Daoy (cell line): ENCODE results near the gene CYP3A5. TPM values are rescaled to one million over a fixed set of nuclear protein-coding genes. Genes with fewer than 3 reads are reported as not detected.
"Not testable (repeated sequence)": the region's sequence is repeated elsewhere in the genome, so short reads cannot be mapped to it uniquely, and the experiment has no call there.

Source experiments
- DNase-seq: peaks from one replicate; pipeline ENCODE4 v3.0.0-alpha.2; 2015; ENCODE audit warnings: low read depth
- total RNA-seq: library from RNA; depleted of rRNA; stranded (reverse); fragments of >200 nt; shearing (Covaris generic); gene quantifications from 2 replicates; pipeline ENCODE4 v1.2.3, GENCODE V29; 2014

Gene CYP3A5
- total RNA-seq, 1 experiment from 2014 or later: 0.57 TPM

DNA sequence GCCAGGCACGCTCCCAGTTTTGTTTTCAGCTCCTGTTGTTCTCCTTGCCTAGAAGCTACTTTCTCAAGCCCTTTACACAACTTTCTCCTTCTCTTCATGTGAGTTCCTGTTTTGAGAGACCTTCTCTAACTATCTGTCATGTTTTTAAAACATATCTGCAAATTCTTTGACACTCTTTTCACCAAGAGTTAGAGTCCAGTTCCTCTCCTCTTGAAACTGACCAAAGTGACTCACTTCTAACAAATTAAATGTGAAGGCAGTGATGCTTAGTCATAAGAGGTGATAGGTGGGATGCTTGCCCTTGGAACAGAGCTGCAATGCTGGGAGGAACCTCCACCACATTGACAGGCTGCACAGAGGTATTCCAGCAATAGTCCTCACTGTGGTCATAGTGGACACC lies 37.8 kb downstream of the CYP3A5 start:
- no peak for DNase-seq

- DNase-seq: no peak
These were observed 40.5 kb downstream of the CYP3A5 start for GRCh38 chr7:99639267-99639666.

- DNase-seq: no peak
These were observed 41.1 kb downstream of the CYP3A5 start for GRCh38 chr7:99638731-99639130.

DNA sequence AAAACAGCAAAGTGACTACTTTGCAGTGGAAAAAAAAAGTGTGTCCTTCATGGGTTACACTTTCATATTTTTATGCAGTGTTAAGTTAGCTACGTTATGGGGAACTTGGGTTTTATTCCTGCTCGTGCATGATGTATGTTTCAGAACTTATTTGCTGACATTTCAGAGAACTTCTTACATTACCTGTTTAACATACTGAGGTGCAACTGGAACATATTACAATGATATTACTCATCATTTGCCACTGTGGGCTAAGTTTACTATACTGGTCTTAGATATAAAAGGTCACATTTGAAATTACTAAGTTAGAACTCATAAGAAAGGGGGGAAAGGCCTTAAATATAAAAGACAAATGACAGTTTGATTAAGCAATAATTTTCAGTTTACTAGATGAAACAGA lies 42.4 kb downstream of the CYP3A5 start:
- not testable (repeated sequence) for DNase-seq

DNA sequence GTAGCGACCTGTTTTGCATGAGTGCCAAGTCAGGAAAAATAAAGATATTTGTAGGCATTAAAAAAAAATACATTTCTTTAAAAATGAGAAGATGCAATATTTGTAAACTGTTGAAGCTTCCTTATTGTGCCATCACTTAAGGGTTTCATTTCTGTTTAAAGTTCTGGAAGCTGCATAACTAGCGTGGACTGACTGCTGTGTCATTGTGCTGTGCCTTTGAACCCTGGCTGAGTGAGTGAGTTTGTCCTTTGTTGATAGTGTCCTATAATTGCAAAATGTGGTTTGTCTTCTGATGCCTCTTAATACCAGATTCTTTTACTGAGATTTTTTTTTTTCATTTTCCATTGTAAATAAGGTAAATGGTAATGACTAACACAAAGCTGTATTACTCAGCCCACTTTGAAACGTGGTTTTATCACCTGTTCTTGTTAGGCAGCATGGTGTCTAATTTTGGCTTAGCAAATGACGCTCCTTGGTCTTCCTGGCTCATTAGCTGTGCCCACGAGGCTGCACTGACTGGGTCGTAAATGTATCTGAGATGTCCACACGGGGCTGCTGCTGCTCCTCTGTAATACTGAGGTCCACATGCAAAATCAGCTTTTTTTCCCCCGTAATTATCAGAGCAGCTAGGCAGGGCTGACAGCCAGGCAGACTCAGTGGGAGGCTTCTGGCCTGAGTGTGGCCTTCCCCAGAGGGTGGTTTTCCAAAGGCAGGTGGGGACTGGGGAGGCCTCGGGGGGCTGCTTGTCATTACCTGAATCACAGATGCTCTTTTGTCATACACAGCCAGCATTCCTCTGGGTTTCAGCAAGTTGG lies 48.3 kb downstream of the CYP3A5 start:
- peak; percentile 60 for DNase-seq

GRCh38 chr7:99629643-99630042 lies 50.2 kb downstream of the CYP3A5 start:
- DNase-seq: no peak

GRCh38 chr7:99628471-99629465 lies 51.0 kb downstream of the CYP3A5 start:
- no peak for DNase-seq

DNA sequence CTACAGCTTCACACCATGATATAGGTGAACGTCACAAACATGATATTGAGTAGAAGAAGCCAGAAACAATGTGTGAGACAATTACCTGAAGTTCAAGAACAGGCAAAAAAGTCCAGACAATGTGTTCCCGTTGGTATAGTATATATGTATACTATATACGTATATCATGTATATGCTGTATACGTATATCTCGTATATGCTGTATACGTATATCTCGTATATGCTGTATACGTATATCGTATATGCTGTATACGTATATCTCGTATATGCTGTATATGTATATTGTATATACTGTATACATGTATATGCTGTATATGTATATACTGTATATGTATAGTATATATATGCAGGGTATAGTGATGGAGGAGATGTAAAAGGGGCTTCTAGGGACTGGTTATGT lies 52.3 kb downstream of the CYP3A5 start:
- no peak for DNase-seq

DNA sequence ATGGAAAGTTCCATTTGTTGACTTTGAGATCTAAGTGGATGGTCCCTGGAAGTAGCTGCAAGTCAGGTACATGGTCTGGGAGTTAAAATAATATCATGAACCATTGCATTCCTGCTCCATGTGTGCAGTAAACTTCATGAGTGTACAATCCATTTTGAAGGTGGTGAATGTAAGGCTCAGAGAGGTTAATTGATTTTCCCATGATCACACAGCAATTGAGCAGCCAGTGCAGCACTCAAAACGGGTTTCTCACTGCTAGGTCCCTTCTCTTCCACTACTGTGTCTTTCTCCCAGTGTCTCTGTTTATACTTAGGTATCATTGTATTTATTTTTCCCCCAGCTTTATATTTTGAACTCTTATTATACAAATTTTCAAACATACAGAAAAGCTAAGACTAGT lies 53.1 kb downstream of the CYP3A5 start:
- DNase-seq: no peak

DNA sequence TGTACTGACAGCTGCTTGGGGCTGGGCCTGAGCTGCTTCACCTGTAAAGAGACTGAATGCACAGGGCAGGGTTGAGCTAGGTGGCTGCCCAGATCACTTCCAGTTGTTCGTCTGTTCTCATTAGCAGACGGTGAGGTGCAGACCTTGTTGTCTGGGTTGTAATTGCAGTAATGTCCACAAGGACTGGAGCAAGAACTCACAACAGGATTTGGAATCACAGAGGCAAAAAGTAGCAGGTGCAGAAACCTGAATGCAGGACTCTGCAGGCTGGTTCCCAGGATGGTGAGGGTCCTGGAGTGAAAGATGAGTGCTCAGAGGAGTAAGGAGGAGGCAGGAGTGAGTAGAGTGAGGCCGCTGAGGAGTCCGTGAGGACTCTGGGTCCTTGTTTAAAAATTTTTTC lies 53.8 kb downstream of the CYP3A5 start:
- DNase-seq: no peak

DNA sequence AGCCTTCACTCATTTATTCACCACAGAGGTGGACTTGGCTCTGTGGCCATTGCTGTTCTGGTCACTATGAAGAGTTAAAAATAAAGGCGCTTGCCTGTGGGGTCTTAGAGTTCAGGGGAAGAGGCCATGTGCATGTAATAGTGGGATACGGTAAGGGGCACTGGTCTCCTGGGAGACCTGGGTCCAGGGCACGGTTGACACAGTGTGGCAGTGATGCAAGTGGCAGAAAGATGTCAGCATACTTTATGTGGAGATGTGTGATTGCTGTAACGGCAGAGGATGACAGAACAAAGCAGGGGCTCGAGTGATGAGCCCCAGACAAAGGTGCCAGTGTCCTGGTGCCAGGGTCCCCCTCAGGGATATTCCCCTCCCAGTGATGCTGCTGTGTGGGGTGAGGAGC lies 54.5 kb downstream of the CYP3A5 start:
- no peak for DNase-seq

DNA sequence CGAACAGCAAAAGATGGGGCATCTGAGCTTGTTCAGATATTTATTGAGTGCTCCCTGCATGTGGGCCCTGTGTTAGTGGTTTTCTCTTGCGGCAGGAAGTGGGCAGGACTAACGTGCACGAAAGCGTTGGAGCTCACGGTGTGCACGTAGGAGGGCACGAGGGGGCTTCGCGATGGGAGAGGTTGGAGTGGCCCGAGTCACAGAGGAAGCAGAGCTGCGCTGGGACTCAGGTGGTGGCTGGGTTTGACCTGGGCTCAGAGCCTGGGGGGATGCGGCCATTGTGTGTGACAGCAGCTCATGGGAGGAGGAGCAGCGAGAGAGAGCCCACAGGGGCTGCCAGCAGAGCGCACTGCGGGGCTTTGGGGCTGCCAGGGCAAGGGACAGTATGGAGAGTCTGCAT lies 55.3 kb downstream of the CYP3A5 start:
- DNase-seq: no peak

GRCh38 chr7:99623702-99624447 lies 55.9 kb downstream of the CYP3A5 start:
- peak; percentile 31 for DNase-seq

GRCh38 chr7:99623091-99623693 lies 56.6 kb downstream of the CYP3A5 start:
- peak; percentile 65 for DNase-seq

DNA sequence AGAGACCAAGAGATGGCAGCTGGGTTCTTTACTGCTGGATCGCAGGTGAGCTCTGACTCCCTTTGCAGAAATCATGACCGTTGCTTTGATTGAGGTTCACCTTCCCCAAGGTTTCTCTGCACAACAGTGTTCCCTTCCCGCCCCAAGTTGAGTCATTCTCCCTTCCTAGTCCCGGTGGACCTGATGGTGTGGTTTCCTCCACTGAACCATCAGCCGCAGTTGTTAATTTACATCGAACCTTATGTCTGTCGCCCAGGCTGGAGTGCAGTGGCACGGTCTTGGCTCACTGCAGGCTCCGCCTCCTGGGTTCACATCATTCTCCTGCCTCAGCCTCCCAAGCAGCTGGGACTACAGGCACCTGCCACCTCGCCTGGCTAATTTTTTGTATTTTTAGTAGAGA lies 57.2 kb downstream of the CYP3A5 start:
- no peak for DNase-seq

DNA sequence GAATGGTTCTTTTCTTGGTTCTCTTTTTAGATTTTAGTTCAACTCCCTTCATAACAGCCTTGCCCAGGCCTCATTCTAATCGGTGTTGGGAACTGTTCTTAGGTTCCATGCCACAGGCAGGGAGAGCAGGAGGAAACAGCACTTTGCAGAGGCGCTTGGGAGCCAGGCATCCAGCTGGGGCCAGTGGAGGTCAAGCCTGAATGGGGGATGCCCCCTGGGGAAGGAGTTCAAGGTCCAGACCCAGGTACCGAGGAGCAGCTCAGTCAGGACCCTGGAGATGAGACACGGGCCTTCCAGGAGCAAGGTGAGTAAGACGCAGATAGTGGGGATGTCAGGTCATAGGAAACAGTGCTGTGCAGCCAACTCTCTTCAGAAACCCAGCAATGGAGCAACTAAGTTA lies 58.5 kb downstream of the CYP3A5 start:
- no peak for DNase-seq

- DNase-seq: no peak
These were observed 60.1 kb downstream of the CYP3A5 start for GRCh38 chr7:99619571-99620130.

DNA sequence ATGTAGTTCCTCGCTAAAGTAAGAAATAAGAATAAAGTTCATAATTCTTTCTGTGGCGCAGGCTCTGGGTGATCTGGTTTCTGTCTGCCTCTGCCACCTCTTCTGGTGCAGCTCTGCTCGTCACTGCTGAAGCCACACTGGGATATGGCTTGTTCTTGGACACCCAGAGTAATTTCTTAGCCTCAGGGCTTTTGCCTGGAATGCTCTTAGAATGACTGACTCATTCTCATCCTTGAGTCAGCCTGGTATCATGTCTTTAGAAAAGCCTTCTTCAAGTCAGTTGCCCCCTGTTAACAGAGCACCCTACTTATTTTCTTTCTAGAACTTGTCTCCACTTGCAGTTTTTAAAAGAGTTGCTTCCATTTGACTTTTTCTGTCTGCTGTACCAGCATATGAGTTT lies 61.1 kb downstream of the CYP3A5 start:
- DNase-seq: peak; percentile 75

DNA sequence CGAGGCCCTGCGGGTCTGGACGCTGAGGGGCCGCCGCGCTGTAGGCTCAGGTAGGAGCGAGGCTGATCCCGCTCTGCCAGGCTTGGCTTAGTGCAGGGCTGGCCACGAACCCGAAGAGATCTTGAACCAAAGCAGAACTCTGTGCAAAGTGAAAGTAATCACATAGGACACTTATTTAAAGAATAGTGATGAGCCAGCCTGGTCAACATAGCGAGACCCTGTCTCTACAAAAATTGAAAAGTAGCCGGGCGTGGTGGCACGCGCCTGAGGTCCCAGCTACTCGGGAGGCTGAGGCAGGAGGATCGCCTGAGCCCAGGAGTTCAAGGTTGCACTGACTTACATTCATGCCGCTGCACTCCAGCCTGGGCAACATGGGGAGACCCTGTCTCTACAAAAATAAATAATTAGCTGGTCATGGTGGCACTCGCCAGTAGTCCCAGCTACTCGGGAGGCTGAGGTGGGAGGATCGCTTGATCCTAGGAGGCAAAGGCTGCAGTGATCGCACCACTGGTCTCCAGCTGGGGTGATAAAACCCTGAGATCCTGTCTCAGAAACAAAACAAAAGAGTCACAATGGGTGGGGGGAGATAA lies 62.5 kb downstream of the CYP3A5 start:
- DNase-seq: no peak

GRCh38 chr7:99616359-99617191 lies 63.2 kb downstream of the CYP3A5 start, which contains the start of gene ZSCAN25:
Gene ZSCAN25 (plus strand): TSS chr7:99616946. CDS start chr7:99619607, 2,661 bp downstream.
- peak; percentile 98 for DNase-seq
